Panc1 (cell line): Measurements from ENCODE around the gene DYNLRB2. TPM values are rescaled to one million over a fixed set of nuclear protein-coding genes. Genes with fewer than 3 reads are reported as not detected.
A peak's percentile ranks its signal among the peaks of the same experiment; 100 is the strongest.

Experiments
- ATAC-seq: fragments of 200-7000 bp; cut with Tn5 transposase; 2 replicates; pipeline ENCODE4 v1.9.1; 2020; ENCODE audit warnings: mild to moderate bottlenecking, moderate library complexity
- BruUV-seq: library from RNA; stranded (reverse); fragments of 400-500 nt; replicated peaks from 2 replicates; lab custom pipeline; 2021; lab: Mats Ljungman, UMichigan
- CTCF ChIA-PET: fragments of 300-600 bp; sonication (Branson Sonifier 250); formaldehyde crosslinking; loops from one replicate; lab custom pipeline; 2022; ENCODE audit warnings: antibody characterized with exemption; lab: Charles Lee
- POLR2A ChIA-PET: fragments of 300-600 bp; sonication (Branson Sonifier 250); formaldehyde crosslinking; loops from one replicate; lab custom pipeline; 2022; ENCODE audit warnings: antibody characterized with exemption; lab: Charles Lee
- DNase-seq: peaks from one replicate; pipeline ENCODE4 v3.0.0-alpha.2; 2010; ENCODE audit warnings: low read depth, low spot score
- H3K27ac ChIP-seq: 2 replicates; pipeline ENCODE4 v1.5.1; 2011; ENCODE audit warnings: mild to moderate bottlenecking, low read length, inconsistent platforms
- H3K27me3 ChIP-seq: fragments of 200-500 bp; sonication (Bioruptor generic); 2 replicates; pipeline ENCODE4 v1.6.0; 2014; ENCODE audit warnings: low read length, inconsistent platforms; ENCODE audit not compliant: control insufficient read depth, insufficient read depth
- H3K36me3 ChIP-seq: fragments of 200-500 bp; sonication (Bioruptor generic); 2 replicates; pipeline ENCODE4 v1.5.1; 2014; ENCODE audit warnings: inconsistent platforms, mild to moderate bottlenecking, low read length, moderate library complexity; ENCODE audit not compliant: control insufficient read depth, insufficient read depth
- H3K4me1 ChIP-seq: 2 replicates; pipeline ENCODE4 v1.5.1; 2011; ENCODE audit warnings: inconsistent platforms, mild to moderate bottlenecking, low read length, moderate library complexity; ENCODE audit not compliant: control insufficient read depth, insufficient read depth
- H3K4me3 ChIP-seq, 2 experiments: 2 replicates each; pipeline ENCODE4 v1.5.1; 2011 to 2012; ENCODE audit warnings: low read depth in 2 of 2, low read length in 2 of 2, mild to moderate bottlenecking in 2 of 2, inconsistent platforms in 1 of 2, moderate library complexity in 1 of 2
- H3K9me3 ChIP-seq: fragments of 200-500 bp; sonication (Bioruptor generic); 2 replicates; pipeline ENCODE4 v1.5.1; 2014; ENCODE audit warnings: low read depth, mild to moderate bottlenecking, inconsistent platforms, low read length, moderate library complexity; ENCODE audit not compliant: control insufficient read depth, insufficient read depth
- CTCF ChIP-seq: fragments of 450-650 bp; IDR thresholded peaks from 2 replicates; pipeline ENCODE4 v1.5.1; 2017; ENCODE audit warnings: mild to moderate bottlenecking
- POLR2AphosphoS5 ChIP-seq: IDR thresholded peaks from 2 replicates; pipeline ENCODE4 v1.6.1; 2012; ENCODE audit warnings: mild to moderate bottlenecking, low read depth, low read length, moderate library complexity
- REST ChIP-seq, 2 experiments: IDR thresholded peaks; 2 replicates each; pipeline ENCODE4 v1.6.1; 2011 to 2012; ENCODE audit warnings: low read depth in 2 of 2, control low read depth in 1 of 2, low read length in 1 of 2, mild to moderate bottlenecking in 1 of 2, moderate library complexity in 1 of 2; ENCODE audit not compliant: insufficient read depth in 1 of 2
- SIN3A ChIP-seq: IDR thresholded peaks from 2 replicates; pipeline ENCODE4 v1.6.1; 2012; ENCODE audit warnings: low read depth, mild to moderate bottlenecking, low read length, moderate library complexity, borderline replicate concordance; ENCODE audit not compliant: insufficient read depth
- TCF7L2 ChIP-seq: IDR thresholded peaks from 2 replicates; pipeline ENCODE4 v1.6.1; 2011; ENCODE audit warnings: mild to moderate bottlenecking, low read depth, low read length, inconsistent platforms
- in situ Hi-C: cut with HindIII; loops from 2 replicates; pipeline ENCODE4 v1.10.0; 2016; ENCODE audit warnings: low sequenced_read_pairs, low pct_unique_long_range_greater_than_20kb
- intact Hi-C: fragments of 100-400 bp; cut with micrococcal nuclease; formaldehyde crosslinking; loops from one replicate; pipeline ENCODE4 v1.10.0; 2022; ENCODE audit not compliant: unreplicated experiment
- total RNA-seq: library from RNA; stranded (reverse); gene quantifications from one replicate; pipeline ENCODE4 v1.2.1, GENCODE V29; 2021; ENCODE audit not compliant: unreplicated experiment

The DYNLRB2 gene
- total RNA-seq, 1 experiment from 2014 or later: not detected

- Histone ChIP-seq H3K27me3 (no peaks in the 10 kb centered on the region), H3K9me3 (no peaks in the 10 kb centered on the region), H3K36me3 (no peaks in the 10 kb centered on the region), H3K27ac (no peak overlapping the region), H3K4me1 (no peaks in the 10 kb centered on the region), H3K4me3 (peak overlapping the region; percentile 50 to 73)
- no TSS peak for BruUV-seq
- ChIA-PET POLR2A (no interaction called here), CTCF (no interaction called here)
- in situ Hi-C loops: no loop called here
- no peak for TF ChIP-seq TCF7L2
- no peak for TF ChIP-seq SIN3A
- TF ChIP-seq CTCF: no peak
- no peak for TF ChIP-seq POLR2AphosphoS5
- TF ChIP-seq REST (IDR thresholded peaks at IDR 0.05; ENCODE audit: insufficient read depth in 1 of 2, low read depth in 2 of 2, low read length in 1 of 2): no peak
- intact Hi-C loops: no loop called here
- no peak for DNase-seq
- no peak for ATAC-seq
Observed at GRCh38 chr16:80541306-80541694, 507 bp downstream of the DYNLRB2 start.

- CTCF ChIA-PET: no interaction called here
- in situ Hi-C loops: no loop called here
- intact Hi-C loops: no loop called here
Observed at GRCh38 chr16:80543162-80543561, 2.4 kb downstream of the DYNLRB2 start.

More at GRCh38 chr16:80543162-80543561, 2.4 kb downstream of the DYNLRB2 start:
- no peak overlapping the region for H3K27ac ChIP-seq
- H3K4me1 ChIP-seq: no peaks in the 10 kb centered on the region
- no peaks in the 10 kb centered on the region for H3K27me3 ChIP-seq
- BruUV-seq: no TSS peak
- H3K4me3 ChIP-seq: no peak overlapping the region
- ATAC-seq: no peak
- no peaks in the 10 kb centered on the region for H3K36me3 ChIP-seq
- TF ChIP-seq SIN3A: no peak
- no peak for TF ChIP-seq TCF7L2
- no peak for TF ChIP-seq REST (IDR thresholded peaks at IDR 0.05; ENCODE audit: insufficient read depth in 1 of 2, low read depth in 2 of 2, low read length in 1 of 2)
- POLR2A ChIA-PET: no interaction called here
- H3K9me3 ChIP-seq: no peaks in the 10 kb centered on the region
- DNase-seq: no peak
